T-helper 1 cell treated with Interleukin-12 subunit alpha and Interleukin-12 subunit beta and Interleukin-4 antibody, amounts not matched to agents 30 μg/mL and 1 μg/mL, for 36 hours (primary cell): Measurements from ENCODE around the gene CEP95.

ENCODE experiments used
- H3K27ac Mint-ChIP-seq: one replicate; pipeline ENCODE4 v1.8.0; 2021; ENCODE audit warnings: mild to moderate bottlenecking, mixed read lengths
- H3K27me3 Mint-ChIP-seq: one replicate; pipeline ENCODE4 v1.8.0; 2021; ENCODE audit warnings: low read depth, mixed read lengths
- H3K36me3 Mint-ChIP-seq: one replicate; pipeline ENCODE4 v1.8.0; 2021; ENCODE audit warnings: low read depth, mixed read lengths
- H3K4me1 Mint-ChIP-seq: one replicate; pipeline ENCODE4 v1.8.0; 2021; ENCODE audit warnings: low read depth, mixed read lengths
- H3K4me3 Mint-ChIP-seq: one replicate; pipeline ENCODE4 v1.8.0; 2021; ENCODE audit warnings: mild to moderate bottlenecking, moderate library complexity, mixed read lengths
- H3K9me3 Mint-ChIP-seq: one replicate; pipeline ENCODE4 v1.8.0; 2021; ENCODE audit warnings: mixed read lengths

The CEP95 gene

DNA sequence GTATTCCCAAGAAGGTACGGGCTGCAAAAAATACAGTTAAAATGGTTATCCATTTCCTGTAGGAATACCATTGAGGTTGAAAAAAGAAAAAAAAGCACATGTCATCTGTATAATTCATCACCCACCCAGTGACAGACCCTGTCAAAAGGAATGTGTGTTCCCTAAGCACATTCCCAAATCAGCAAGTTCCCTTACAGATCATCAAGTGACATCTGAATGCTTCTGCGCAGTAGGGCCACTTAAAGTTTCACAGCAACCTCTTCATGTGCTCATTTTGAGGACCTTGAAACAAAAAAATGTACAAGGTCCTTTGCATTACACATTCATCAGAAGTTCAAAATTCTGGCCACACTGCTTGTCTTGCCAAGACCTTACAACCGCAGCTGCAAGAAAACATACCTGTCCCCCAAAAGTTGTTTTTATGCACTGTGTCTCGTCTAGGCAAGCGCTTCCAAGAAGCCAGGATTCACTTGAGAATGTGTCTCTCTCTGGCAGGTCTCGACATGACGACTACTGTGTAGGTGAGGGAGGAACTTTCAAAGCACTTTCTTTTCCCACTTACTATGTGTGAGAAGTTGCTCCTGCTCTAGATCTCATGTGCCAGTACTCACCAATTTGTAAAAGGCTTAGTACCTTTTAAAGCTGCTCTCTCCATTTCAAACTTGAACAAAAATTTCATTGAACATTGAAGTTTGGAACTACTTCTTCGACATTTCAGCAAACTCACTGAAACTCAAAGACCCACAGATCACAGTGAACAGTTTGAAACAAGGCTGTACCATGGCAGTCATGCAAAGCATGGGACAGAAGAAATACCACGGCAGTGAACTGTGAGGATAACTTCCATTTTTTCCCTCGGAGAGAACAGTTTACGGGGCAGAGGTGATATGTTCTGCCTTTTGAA is 5.7 kb upstream of the CEP95 start:
- H3K4me1 Mint-ChIP-seq: peaks cover 72% of the 10 kb centered on the region
- H3K36me3 Mint-ChIP-seq: peaks cover 84% of the 10 kb centered on the region
- no peak overlapping the region for H3K4me3 Mint-ChIP-seq
- no peaks in the 10 kb centered on the region for H3K27me3 Mint-ChIP-seq
- no peaks in the 10 kb centered on the region for H3K9me3 Mint-ChIP-seq
- peak overlapping the region; percentile 29 for H3K27ac Mint-ChIP-seq

DNA sequence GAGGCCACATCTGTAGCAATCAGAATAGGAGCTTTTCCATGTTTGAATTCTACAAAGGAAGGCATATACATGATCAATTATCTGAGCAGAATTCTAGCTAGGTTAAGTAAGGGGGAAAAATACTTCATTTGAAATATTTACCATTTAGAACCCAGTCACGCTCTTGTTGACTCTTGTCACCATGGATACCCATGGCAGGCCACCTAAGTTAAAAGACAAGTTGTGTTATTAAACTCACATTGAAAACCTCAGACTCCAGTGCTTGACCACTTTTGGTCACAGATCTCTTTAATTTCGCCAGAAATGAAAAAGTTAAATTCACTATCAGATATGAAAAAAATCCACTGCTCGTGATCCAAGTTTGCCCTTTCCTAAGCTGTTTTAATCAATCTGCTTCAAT is 4.8 kb upstream of the CEP95 start:
- Mint-ChIP-seq H3K9me3 (no peaks in the 10 kb centered on the region), H3K27me3 (no peaks in the 10 kb centered on the region), H3K27ac (peak overlapping the region; percentile 50), H3K4me3 (no peak overlapping the region), H3K4me1 (peaks cover 65% of the 10 kb centered on the region), H3K36me3 (peaks cover 76% of the 10 kb centered on the region)

- Mint-ChIP-seq H3K36me3 (peaks cover 73% of the 10 kb centered on the region), H3K27me3 (no peaks in the 10 kb centered on the region), H3K9me3 (no peaks in the 10 kb centered on the region), H3K4me3 (peak overlapping the region; percentile 42), H3K27ac (peak overlapping the region; percentile 43), H3K4me1 (peaks cover 63% of the 10 kb centered on the region)
These were observed 4.0 kb upstream of the CEP95 start for GRCh38 chr17:64502809-64503208.

DNA sequence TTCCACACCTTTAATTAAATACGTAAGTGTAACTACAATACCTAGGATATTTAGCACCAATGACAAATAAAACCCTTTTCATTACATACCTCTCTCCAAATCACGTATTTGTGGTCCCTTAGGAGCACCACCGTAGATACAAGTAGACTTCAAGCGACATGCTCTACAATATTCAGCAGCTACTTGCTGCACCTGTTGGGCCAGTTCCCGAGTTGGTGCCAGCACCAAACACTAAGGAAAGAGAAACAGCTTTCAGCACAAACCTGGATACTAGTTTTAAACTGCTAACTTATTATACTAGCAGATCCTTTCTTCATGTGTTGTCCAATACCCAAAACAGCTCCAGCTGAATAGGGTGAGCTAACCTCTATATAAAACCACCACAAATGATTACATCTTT is 3.4 kb upstream of the CEP95 start:
- Mint-ChIP-seq H3K27ac (peak overlapping the region; percentile 49), H3K4me3 (peak overlapping the region; percentile 19), H3K4me1 (peaks cover 60% of the 10 kb centered on the region), H3K36me3 (peaks cover 69% of the 10 kb centered on the region), H3K27me3 (no peaks in the 10 kb centered on the region), H3K9me3 (no peaks in the 10 kb centered on the region)

- Mint-ChIP-seq H3K9me3 (no peaks in the 10 kb centered on the region), H3K27ac (peak overlapping the region; percentile 100), H3K4me1 (peaks cover 60% of the 10 kb centered on the region), H3K36me3 (peaks cover 65% of the 10 kb centered on the region), H3K27me3 (no peaks in the 10 kb centered on the region), H3K4me3 (peak overlapping the region; percentile 99)
These were observed 2.7 kb upstream of the CEP95 start for GRCh38 chr17:64503821-64504768.

- no peaks in the 10 kb centered on the region for H3K9me3 Mint-ChIP-seq
- H3K4me3 Mint-ChIP-seq: peak overlapping the region; percentile 99
- H3K27ac Mint-ChIP-seq: peak overlapping the region; percentile 100
- no peaks in the 10 kb centered on the region for H3K27me3 Mint-ChIP-seq
- H3K4me1 Mint-ChIP-seq: peaks cover 59% of the 10 kb centered on the region
- peaks cover 61% of the 10 kb centered on the region for H3K36me3 Mint-ChIP-seq
These were observed 1.9 kb upstream of the CEP95 start for GRCh38 chr17:64504769-64505339.

DNA sequence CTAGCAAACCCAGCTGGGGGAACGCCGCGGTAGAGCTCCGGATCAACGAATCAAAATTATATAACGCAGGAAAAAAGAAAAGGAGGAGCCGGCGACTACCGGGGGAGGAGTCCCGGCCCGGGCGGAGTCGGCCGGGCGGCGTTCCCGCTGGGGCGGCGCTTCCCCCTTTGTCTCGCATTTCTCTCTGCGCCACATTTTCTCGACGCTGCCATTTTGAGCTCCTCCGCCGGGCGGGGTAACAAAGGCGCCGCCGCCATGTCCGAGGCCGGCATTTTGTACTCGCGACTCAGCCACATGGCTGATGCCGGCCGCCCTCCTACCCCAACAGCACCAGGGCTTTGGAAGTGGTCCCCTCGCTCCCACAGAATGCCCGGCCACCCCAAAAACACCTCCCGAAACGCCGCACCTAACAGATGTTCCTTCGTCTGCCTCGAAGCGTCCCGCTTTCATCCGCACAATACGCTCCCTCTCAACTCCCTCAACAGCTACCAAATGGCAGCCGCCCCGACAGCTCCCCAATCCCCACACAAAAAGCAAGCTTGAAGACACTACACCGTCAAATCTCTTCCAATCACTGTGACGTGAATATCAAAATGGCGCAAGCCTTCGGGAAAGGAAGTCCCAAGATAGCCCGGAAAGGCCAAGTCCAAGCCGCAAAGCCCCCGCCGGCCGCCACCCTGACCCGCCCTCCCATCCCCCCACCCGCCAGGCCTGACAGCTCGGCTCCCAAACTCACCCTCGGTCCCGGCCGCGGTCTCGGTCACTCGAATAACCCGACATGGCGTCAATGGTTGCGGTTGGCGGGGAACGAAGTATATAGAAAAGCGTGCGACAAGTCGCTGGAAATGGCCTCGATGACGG is 1.2 kb upstream of the CEP95 start:
- H3K27me3 Mint-ChIP-seq: no peaks in the 10 kb centered on the region
- peak overlapping the region; percentile 99 for H3K4me3 Mint-ChIP-seq
- H3K4me1 Mint-ChIP-seq: peaks cover 53% of the 10 kb centered on the region
- peak overlapping the region; percentile 100 for H3K27ac Mint-ChIP-seq
- H3K36me3 Mint-ChIP-seq: peaks cover 55% of the 10 kb centered on the region
- H3K9me3 Mint-ChIP-seq: no peaks in the 10 kb centered on the region

GRCh38 chr17:64506201-64506575 is 589 bp upstream of the CEP95 start, which contains the start of gene DDX5:
Gene DDX5, minus strand, starts transcription at chr17:64506289. Its CDS starts 170 bp downstream, at chr17:64506119.
- H3K4me1 Mint-ChIP-seq: peaks cover 48% of the 10 kb centered on the region
- no peaks in the 10 kb centered on the region for H3K9me3 Mint-ChIP-seq
- H3K36me3 Mint-ChIP-seq: peaks cover 54% of the 10 kb centered on the region
- peak within 1 kb of the TSS; percentile 99 for H3K4me3 Mint-ChIP-seq
- H3K27ac Mint-ChIP-seq: peak within 1 kb of the TSS; percentile 100
- H3K27me3 Mint-ChIP-seq: no peaks in the 10 kb centered on the region

GRCh38 chr17:64507413-64507782 is 621 bp downstream of the CEP95 start:
- Mint-ChIP-seq H3K4me1 (peaks cover 39% of the 10 kb centered on the region), H3K27me3 (no peaks in the 10 kb centered on the region), H3K9me3 (no peaks in the 10 kb centered on the region), H3K4me3 (peak overlapping the region; percentile 99), H3K36me3 (peaks cover 51% of the 10 kb centered on the region), H3K27ac (peak overlapping the region; percentile 100)

DNA sequence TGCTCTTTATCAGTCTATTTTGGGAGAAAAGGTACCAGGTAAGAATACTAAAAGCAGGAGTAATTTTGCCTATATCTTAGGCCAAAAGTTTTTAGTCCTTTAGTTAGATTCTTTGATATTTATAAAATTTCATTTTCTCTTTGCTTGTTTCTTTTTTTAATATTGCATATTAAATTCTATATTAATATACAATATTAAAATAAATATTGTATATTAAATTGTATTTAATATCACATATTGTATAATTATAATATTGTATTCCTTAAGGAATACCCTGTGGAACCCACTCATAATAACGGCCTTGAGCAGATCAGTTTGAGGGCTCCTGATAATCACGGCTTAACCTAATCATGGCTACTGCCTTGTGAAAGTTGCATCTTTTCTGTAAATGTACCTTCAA is 1.9 kb downstream of the CEP95 start:
- H3K36me3 Mint-ChIP-seq: peaks cover 41% of the 10 kb centered on the region
- H3K4me3 Mint-ChIP-seq: peak overlapping the region; percentile 65
- no peaks in the 10 kb centered on the region for H3K27me3 Mint-ChIP-seq
- H3K4me1 Mint-ChIP-seq: peaks cover 38% of the 10 kb centered on the region
- H3K27ac Mint-ChIP-seq: no peak overlapping the region
- no peaks in the 10 kb centered on the region for H3K9me3 Mint-ChIP-seq

- H3K4me3 Mint-ChIP-seq: no peak overlapping the region
- H3K4me1 Mint-ChIP-seq: peaks cover 33% of the 10 kb centered on the region
- no peak overlapping the region for H3K27ac Mint-ChIP-seq
- no peaks in the 10 kb centered on the region for H3K27me3 Mint-ChIP-seq
- H3K9me3 Mint-ChIP-seq: no peaks in the 10 kb centered on the region
- peaks cover 39% of the 10 kb centered on the region for H3K36me3 Mint-ChIP-seq
These were observed 2.4 kb downstream of the CEP95 start for GRCh38 chr17:64509179-64509578.

- Mint-ChIP-seq H3K36me3 (peaks cover 50% of the 10 kb centered on the region), H3K9me3 (no peaks in the 10 kb centered on the region), H3K27me3 (no peaks in the 10 kb centered on the region), H3K27ac (no peak overlapping the region), H3K4me1 (peaks cover 12% of the 10 kb centered on the region), H3K4me3 (no peak overlapping the region)
These were observed 8.6 kb downstream of the CEP95 start for GRCh38 chr17:64515419-64515818.

GRCh38 chr17:64515829-64516228 is 9.1 kb downstream of the CEP95 start:
- Mint-ChIP-seq H3K4me1 (peaks cover 12% of the 10 kb centered on the region), H3K36me3 (peaks cover 48% of the 10 kb centered on the region), H3K27me3 (no peaks in the 10 kb centered on the region), H3K4me3 (no peak overlapping the region), H3K9me3 (no peaks in the 10 kb centered on the region), H3K27ac (no peak overlapping the region)

- peaks cover 42% of the 10 kb centered on the region for H3K36me3 Mint-ChIP-seq
- peaks cover 4% of the 10 kb centered on the region for H3K4me1 Mint-ChIP-seq
- H3K4me3 Mint-ChIP-seq: no peak overlapping the region
- H3K27me3 Mint-ChIP-seq: no peaks in the 10 kb centered on the region
- no peaks in the 10 kb centered on the region for H3K9me3 Mint-ChIP-seq
- H3K27ac Mint-ChIP-seq: no peak overlapping the region
These were observed 12.8 kb downstream of the CEP95 start for GRCh38 chr17:64519601-64520000.
